CD4-positive, alpha-beta T cell treated with Interleukin-15 for 4 hours (primary cell): ENCODE data around the gene SHLD3.
A peak's percentile ranks its signal among the peaks of the same experiment; 100 is the strongest.
"Not testable (repeated sequence)": the region's sequence is repeated elsewhere in the genome, so short reads cannot be mapped to it uniquely, and the experiment has no call there.

Source experiments
- DNase-seq: peaks from one replicate; pipeline ENCODE4 v3.0.0-alpha.2; 2020; ENCODE audit warnings: low spot score

Gene SHLD3, protein sequence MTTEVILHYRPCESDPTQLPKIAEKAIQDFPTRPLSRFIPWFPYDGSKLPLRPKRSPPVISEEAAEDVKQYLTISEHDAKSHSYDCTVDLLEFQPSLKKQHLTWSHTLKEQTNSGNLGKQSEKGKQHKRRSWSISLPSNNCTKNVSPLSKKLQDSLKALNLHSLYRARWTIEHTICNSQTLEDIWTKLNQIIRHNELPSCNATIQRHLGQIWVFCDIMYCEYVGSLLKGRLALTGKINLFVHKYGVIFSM

GRCh38 chr5:65624571-65625555, at the start of gene SHLD3, which contains the start of gene TRAPPC13:
TSS of gene SHLD3 (plus strand) at chr5:65625027. CDS start at chr5:65629588, 4,561 bp downstream.
TSS of gene TRAPPC13 (plus strand) at chr5:65625027. CDS start at chr5:65625061, 34 bp downstream.
- DNase-seq = peak; percentile 89

DNA sequence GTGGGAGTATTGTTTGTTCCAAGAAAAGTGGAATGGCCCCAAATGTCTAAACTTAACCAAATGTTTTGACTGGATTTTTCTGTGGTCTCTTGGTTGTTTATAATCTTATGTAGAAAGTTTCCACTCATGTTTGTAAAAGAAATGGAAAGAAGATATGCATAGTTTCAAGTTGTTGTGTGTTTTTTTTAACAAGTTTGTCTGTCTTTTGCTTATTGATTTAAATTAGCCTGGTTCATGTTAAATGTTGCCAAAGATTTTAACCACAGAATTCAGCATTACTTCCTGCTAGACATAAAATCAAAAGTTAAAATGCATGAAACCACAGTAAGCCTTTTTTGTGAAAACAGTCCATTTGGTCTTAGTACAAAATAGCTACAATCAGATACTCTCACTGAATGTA, 47.7 kb upstream of the SHLD3 start:
- DNase-seq = no peak

DNA sequence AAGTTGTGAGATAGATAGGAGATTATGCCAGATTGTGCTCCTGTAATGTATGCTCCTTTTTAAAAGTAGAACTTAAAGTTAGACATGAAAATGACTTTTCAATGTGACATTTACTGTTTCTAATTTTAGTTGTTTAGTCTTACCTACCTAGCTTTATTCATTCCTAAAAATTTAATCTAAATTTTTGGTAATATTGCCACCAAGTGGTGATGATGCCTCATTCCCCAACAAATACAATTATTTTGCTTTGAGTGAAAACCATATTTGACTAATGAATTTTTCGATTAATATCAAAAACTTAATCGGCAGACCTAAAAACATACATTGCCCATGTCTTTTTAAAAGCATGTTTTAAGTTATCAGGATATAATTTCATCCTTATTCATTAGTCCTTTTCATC, 36.1 kb upstream of the SHLD3 start:
- no peak for DNase-seq

GRCh38 chr5:65601761-65602160, 23.1 kb upstream of the SHLD3 start:
- not testable (repeated sequence) for DNase-seq

GRCh38 chr5:65611524-65611923, 13.3 kb upstream of the SHLD3 start:
- DNase-seq = no peak

- no peak for DNase-seq
Observed at GRCh38 chr5:65612298-65612907, 12.4 kb upstream of the SHLD3 start.

DNA sequence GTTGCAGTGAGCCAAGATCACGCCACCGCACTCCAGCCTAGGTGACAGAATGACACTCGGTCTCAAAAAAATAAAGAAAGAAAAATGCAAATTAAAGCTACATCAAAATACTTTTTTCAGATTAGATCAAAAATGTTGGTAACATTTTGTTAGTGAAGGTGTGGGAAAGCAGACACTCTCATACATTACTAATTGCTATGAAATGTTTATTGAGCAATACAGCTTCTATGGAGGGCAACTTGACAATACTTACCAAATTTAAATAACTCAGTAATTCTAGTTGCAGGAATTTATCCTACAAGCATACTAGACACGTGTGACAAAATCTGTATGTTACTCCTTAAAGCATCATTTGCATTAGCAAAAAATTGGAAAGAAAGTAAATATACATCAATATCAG, 4.8 kb upstream of the SHLD3 start:
- DNase-seq = no peak

DNA sequence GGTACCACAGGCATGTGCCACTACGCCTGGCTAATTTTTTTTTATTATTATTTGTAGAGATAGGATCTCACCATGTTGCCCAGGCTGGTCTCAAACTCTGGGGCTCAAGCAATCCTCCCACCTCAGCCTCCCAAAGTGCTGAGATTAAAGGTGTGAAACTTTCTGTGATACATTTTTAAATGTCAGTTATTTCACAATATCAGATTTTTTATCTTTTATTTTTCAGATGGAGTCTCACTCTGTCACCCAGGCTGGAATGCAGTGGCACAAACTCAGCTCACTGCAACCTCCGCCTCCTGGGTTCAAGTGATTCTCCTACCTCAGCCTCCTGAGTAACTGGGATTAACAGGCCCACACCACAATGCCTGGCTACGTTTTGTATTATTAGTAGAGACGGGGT, 2.9 kb upstream of the SHLD3 start:
- not testable (repeated sequence) for DNase-seq

GRCh38 chr5:65623482-65623881, 1.3 kb upstream of the SHLD3 start:
- DNase-seq = no peak

DNA sequence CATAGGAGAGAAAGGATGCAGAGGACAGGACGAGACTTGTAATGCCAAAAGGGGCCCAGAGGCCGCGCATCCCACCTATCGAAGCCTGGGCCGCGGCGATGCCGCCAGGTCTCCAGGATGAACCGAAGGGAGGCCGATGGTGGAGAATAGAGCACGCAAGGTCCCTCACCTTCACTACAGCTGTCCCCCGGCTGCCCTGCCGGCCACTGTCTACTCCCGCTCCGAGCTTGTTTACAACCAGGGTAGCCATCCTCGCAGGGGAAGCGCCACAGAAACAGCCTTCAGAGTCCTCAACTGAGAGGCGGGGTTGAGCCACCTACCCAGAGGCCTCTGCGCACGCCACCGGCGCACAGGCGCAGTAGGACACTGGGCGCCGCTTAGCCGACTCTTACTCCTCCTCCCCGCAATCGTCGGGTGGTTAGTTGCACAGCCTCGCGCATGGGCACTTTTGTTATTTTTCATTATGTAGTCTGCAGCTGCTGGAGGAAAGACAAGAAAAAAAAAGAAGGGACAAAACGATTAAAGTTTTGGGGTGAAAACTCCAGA, 729 bp upstream of the SHLD3 start, which contains the start of gene TRIM23:
TSS of gene TRIM23 (minus strand) at position 309 of the 546 bp plus-strand sequence. CDS start at position 250, 59 bp downstream.
- peak; percentile 92 for DNase-seq

- DNase-seq = no peak
Observed at GRCh38 chr5:65625743-65626142, 916 bp downstream of the SHLD3 start.

DNA sequence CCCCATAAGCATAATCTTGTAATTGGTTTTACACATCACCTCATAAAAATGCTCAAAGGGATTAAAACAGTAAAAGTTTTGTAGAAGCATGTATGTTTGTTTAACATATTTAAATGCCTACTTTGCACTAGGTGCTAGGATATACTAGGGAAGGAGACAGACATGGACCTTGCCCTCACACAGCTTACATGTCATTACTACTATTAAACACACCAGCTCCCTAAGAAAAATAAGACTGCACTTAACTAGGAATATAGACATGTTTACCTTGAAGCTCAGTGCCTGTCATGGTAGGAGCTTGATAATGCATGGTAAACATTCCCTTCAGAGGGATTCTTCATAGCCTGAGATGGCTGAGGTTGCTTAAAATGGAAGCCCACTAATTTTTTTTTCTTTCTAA, 6.2 kb downstream of the SHLD3 start:
- no peak for DNase-seq

GRCh38 chr5:65640240-65640639, 15.4 kb downstream of the SHLD3 start:
- no peak for DNase-seq

DNA sequence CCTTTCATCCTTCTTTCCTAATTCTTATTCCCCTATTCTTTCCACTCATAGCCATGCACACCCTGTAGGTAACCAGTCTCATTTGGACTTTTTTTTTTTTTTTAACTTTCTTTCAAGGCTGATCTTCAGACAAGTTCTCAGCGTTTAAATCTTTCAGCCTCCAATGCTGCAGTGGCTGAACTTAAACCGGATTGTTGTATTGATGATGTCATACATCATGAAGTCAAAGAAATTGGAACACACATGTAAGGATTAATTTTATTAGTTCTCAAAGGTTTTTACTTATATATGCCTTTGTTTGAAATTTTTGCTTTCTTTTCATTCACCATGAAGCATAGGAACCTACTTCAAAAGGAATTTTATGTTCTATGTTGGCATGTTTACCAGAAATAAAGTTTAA, 22.1 kb downstream of the SHLD3 start:
- DNase-seq = no peak

DNA sequence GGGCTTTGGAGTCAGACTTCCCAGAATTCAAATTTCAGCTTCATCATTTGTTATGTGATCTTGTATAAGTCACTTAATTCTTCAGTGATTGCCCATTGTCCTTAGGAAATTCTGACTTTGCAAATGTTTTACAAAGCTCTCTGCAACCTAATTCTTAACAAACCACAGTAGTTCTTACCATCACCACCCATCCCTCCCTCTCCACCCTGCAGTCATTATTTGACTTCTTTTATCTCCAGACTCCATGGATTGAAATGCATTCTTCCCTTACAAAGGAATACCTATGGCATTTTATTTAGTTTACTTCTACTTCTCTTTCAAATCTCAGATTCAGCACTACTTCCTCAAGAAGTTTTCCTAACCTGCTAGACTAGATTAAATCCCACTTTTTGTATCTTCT, 23.1 kb downstream of the SHLD3 start:
- DNase-seq = no peak

DNA sequence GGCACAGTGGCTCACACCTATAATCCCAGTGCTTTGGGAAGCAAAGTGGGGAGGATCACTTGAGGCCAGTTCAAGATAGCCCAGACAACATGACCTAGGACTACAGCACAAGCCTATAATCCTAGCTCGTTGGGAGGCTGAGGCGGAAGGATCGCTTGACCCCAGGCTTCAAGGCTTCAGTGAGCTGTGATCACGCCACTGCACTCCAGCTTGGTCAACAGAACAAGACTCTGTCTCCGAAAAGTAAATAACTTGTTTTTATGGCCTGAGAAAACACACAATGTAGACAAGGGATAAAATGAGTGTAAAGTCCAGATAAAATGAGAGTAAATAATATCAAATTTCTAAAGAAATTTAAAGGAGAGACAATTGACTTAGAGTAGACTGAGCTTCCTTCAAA, 26.3 kb downstream of the SHLD3 start:
- no peak for DNase-seq

DNA sequence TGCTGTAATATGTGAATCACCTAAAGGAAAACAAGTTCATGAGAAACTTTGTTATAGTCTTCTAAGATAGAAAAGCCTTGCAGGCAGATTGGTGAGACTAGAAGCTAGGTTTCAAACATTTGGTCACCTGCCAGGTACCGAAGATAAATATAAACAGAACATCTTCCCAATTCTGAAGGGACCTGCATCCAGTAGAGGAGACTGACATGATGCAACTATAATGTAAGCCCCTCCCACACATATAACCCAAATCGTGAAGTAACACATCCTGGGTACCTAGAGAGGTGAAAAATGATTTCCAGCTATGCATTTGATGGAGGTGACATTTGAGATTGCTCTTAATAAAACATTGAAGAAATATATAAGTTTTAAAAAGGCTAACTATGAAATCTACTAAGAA, 29.9 kb downstream of the SHLD3 start:
- DNase-seq = no peak

GRCh38 chr5:65663804-65664521, 39.1 kb downstream of the SHLD3 start:
- DNase-seq = no peak

GRCh38 chr5:65668696-65669095, 43.9 kb downstream of the SHLD3 start:
- DNase-seq = no peak

DNA sequence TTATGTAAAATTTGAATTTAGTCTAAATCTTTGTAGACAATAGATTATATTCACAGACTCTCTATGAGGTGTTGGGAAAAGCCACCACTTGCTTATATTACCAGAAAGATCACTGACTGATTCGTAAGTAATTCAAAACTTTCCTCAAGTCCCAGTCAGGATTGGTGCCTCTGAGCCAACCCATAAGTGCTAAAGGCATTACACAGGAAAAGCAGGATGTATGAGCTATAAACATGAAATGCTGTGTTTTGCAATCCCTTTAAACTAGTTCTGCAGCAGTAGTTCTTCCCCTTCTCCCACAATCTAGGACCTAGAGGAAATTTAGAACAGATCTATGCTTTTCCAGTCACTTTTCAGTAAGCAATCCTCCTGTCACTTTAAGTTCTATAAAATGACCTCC, 48.0 kb downstream of the SHLD3 start:
- no peak for DNase-seq

DNA sequence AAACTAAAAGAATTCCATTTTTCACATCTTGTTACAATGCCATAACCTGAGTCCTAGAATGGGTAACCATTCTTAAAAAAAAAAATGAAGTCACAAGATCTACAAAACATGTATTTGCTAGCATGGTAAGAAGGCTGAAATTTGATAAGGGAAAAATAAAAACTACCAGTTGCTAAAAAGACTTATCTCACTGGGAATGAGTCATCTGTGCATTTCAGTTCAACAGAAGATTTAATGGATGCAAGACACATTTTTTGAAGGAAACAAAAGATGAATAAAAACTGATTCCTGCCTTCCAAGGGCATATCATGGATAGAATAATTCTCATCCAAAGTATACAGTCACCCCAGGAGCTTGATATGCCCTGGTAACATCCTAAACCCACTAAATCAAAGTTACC, 49.9 kb downstream of the SHLD3 start:
- DNase-seq = no peak

- DNase-seq = not testable (repeated sequence)
Observed at GRCh38 chr5:65676056-65676455, 51.2 kb downstream of the SHLD3 start.
